Measurements from ENCODE around the gene FAM229B. TPM values are rescaled to one million over a fixed set of nuclear protein-coding genes. Genes with fewer than 3 reads are reported as not detected.

FAM229B gene
- total RNA-seq, 1 experiment from 2014 or later: 1.9 TPM

DNA sequence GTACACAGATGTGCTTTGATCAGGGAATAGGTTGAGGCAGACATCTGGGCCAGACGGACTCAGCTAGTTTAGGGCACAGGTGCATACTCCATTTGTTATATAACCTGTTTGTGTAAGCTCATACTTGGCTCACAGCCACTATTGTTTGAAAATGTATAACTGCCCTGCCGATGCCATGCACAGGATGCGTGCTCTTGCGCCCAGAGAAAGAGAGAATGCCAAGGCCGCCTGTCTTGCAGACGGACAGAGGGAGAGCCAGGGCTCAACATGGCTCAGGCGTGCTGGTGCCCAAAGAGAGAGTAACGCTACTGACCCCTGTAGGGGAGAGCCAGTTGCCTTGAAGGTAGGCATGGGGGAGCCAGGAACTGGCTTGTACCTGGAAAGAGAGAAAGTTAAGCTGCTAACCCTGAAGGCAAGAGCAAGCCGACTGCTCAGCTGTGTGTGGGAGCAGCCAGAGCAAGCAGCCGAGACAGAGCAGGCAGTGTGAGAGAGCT lies 57.7 kb downstream of the FAM229B start:
- no peaks in the 10 kb centered on the region for H3K9me3 Mint-ChIP-seq (ENCODE audit: unreplicated experiment)
- H3K4me3 Mint-ChIP-seq (ENCODE audit: unreplicated experiment): no peak overlapping the region
- H3K27me3 ChIP-seq (replicated peaks; ENCODE audit: control insufficient read depth, insufficient read depth, low read length): no peaks in the 10 kb centered on the region; the same call in 1 of the 2 replicates
- no peak overlapping the region for H3K27ac Mint-ChIP-seq (ENCODE audit: unreplicated experiment)
- no peaks in the 10 kb centered on the region for H3K36me3 ChIP-seq (ENCODE audit: control insufficient read depth, insufficient read depth, low read length)
- no TSS peak for BruUV-seq (replicated peaks)
- no peak overlapping the region for H3K4me3 ChIP-seq (ENCODE audit: low read depth, low read length)
- ChIA-PET CTCF (no interaction called here), POLR2A (no interaction called here)
- intact Hi-C loops (cut with micrococcal nuclease; ENCODE audit: unreplicated experiment): no loop called here
- no peak for DNase-seq
- peaks cover 2% of the 10 kb centered on the region for H3K27me3 Mint-ChIP-seq (ENCODE audit: insufficient read depth, unreplicated experiment)
- TF ChIP-seq, protein P1, sequence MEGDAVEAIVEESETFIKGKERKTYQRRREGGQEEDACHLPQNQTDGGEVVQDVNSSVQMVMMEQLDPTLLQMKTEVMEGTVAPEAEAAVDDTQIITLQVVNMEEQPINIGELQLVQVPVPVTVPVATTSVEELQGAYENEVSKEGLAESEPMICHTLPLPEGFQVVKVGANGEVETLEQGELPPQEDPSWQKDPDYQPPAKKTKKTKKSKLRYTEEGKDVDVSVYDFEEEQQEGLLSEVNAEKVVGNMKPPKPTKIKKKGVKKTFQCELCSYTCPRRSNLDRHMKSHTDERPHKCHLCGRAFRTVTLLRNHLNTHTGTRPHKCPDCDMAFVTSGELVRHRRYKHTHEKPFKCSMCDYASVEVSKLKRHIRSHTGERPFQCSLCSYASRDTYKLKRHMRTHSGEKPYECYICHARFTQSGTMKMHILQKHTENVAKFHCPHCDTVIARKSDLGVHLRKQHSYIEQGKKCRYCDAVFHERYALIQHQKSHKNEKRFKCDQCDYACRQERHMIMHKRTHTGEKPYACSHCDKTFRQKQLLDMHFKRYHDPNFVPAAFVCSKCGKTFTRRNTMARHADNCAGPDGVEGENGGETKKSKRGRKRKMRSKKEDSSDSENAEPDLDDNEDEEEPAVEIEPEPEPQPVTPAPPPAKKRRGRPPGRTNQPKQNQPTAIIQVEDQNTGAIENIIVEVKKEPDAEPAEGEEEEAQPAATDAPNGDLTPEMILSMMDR (IDR thresholded peaks at IDR 0.05; ENCODE audit: insufficient read depth in 1 of 2, low read depth in 1 of 2, low read length in 1 of 2, severe bottlenecking in 1 of 2, unreplicated experiment in 1 of 2): no peak
- no peaks in the 10 kb centered on the region for H3K9me3 ChIP-seq
- H3K36me3 Mint-ChIP-seq (ENCODE audit: insufficient read depth, unreplicated experiment): no peaks in the 10 kb centered on the region
- H3K4me1 ChIP-seq: no peaks in the 10 kb centered on the region
- H3K4me1 Mint-ChIP-seq (ENCODE audit: low read depth, unreplicated experiment): no peaks in the 10 kb centered on the region

DNA sequence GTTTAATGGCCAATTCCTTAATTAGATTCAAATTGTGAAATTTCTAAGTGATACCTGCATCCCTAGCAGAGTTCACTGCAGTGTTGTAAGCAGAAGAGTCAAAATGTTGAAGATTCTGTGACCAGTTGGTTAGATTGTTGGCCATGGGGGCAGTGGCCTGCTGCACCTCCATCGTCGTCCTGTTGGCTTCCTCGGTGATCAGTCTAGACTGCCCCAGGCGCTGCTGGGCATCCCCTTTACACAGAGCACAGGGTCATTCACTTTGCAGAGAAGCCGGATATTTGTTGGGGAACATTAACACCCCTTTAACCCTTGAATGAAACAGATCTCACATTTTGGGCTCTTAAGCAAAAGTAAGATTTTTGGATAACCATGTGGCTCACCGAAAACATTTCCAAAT lies 60.7 kb downstream of the FAM229B start:
- TF ChIP-seq, protein P1 (IDR thresholded peaks at IDR 0.05; ENCODE audit: insufficient read depth in 1 of 2, low read depth in 1 of 2, low read length in 1 of 2, severe bottlenecking in 1 of 2, unreplicated experiment in 1 of 2): no peak
- Mint-ChIP-seq H3K36me3 (ENCODE audit: insufficient read depth, unreplicated experiment) (no peaks in the 10 kb centered on the region), H3K4me3 (ENCODE audit: unreplicated experiment) (no peak overlapping the region), H3K27ac (ENCODE audit: unreplicated experiment) (no peak overlapping the region), H3K27me3 (ENCODE audit: insufficient read depth, unreplicated experiment) (peaks cover 6% of the 10 kb centered on the region), H3K4me1 (ENCODE audit: low read depth, unreplicated experiment) (no peaks in the 10 kb centered on the region), H3K9me3 (ENCODE audit: unreplicated experiment) (no peaks in the 10 kb centered on the region)
- POLR2A ChIA-PET: no interaction called here
- DNase-seq: no peak
- Histone ChIP-seq H3K4me1 (no peaks in the 10 kb centered on the region), H3K4me3 (ENCODE audit: low read depth, low read length) (no peak overlapping the region), H3K36me3 (ENCODE audit: control insufficient read depth, insufficient read depth, low read length) (no peaks in the 10 kb centered on the region), H3K27me3 (replicated peaks; ENCODE audit: control insufficient read depth, insufficient read depth, low read length) (no peaks in the 10 kb centered on the region), H3K9me3 (no peaks in the 10 kb centered on the region)
- BruUV-seq (replicated peaks): no TSS peak
- intact Hi-C loops (cut with micrococcal nuclease; ENCODE audit: unreplicated experiment): no loop called here
- CTCF ChIA-PET: no interaction called here

DNA sequence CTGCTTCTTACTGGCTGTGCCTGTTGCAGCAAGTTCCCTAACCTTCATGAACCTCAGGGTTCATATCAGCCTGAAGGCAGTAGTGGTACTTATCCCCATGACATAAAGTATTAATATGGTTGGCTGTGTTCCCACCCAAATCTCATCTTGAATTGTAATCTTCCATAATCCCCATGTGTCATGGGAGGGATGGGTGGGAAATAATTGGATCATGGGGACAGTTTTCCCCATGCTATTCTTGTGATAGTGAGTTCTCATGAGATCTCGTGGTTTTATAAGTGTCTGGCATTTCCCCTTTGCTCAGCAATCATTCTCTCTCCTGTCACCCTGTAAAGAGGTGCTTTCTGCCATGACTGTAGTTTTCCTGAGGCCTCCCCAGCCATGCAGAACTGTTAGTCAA lies 61.8 kb downstream of the FAM229B start:
- no peaks in the 10 kb centered on the region for H3K36me3 ChIP-seq (ENCODE audit: control insufficient read depth, insufficient read depth, low read length)
- no peaks in the 10 kb centered on the region for H3K9me3 Mint-ChIP-seq (ENCODE audit: unreplicated experiment)
- TF ChIP-seq, protein P1 (IDR thresholded peaks at IDR 0.05; ENCODE audit: insufficient read depth in 1 of 2, low read depth in 1 of 2, low read length in 1 of 2, severe bottlenecking in 1 of 2, unreplicated experiment in 1 of 2): no peak
- H3K27me3 Mint-ChIP-seq (ENCODE audit: insufficient read depth, unreplicated experiment): peaks cover 6% of the 10 kb centered on the region
- H3K27ac Mint-ChIP-seq (ENCODE audit: unreplicated experiment): no peak overlapping the region
- BruUV-seq (replicated peaks): no TSS peak
- H3K4me3 ChIP-seq (ENCODE audit: low read depth, low read length): no peak overlapping the region
- DNase-seq: no peak
- POLR2A ChIA-PET: no interaction called here
- intact Hi-C loops (cut with micrococcal nuclease; ENCODE audit: unreplicated experiment): no loop called here
- H3K9me3 ChIP-seq: no peaks in the 10 kb centered on the region
- CTCF ChIA-PET: no interaction called here
- no peaks in the 10 kb centered on the region for H3K4me1 Mint-ChIP-seq (ENCODE audit: low read depth, unreplicated experiment)
- H3K36me3 Mint-ChIP-seq (ENCODE audit: insufficient read depth, unreplicated experiment): no peaks in the 10 kb centered on the region
- no peaks in the 10 kb centered on the region for H3K27me3 ChIP-seq (replicated peaks; ENCODE audit: control insufficient read depth, insufficient read depth, low read length)
- no peak overlapping the region for H3K4me3 Mint-ChIP-seq (ENCODE audit: unreplicated experiment)
- no peaks in the 10 kb centered on the region for H3K4me1 ChIP-seq
